Fibroblast of lung (primary cell): Measurements from ENCODE around the gene ZBTB7B. TPM values are rescaled to one million over a fixed set of nuclear protein-coding genes. Genes with fewer than 3 reads are reported as not detected.
A peak's percentile ranks its signal among the peaks of the same experiment; 100 is the strongest.

ENCODE experiments used
- DNase-seq, 2 donors: peaks; one replicate each; pipeline versions ENCODE4 v3.0.0 to v3.0.0-alpha.2; 2010; ENCODE audit warnings: low read depth in 2 of 2
- H2AFZ ChIP-seq: 2 replicates; pipeline ENCODE4 v1.5.1; 2012; ENCODE audit warnings: low read length, control low read depth, inconsistent platforms
- H3K27ac ChIP-seq: 2 replicates; pipeline ENCODE4 v1.5.1; 2011; ENCODE audit warnings: low read length, control low read depth; ENCODE audit not compliant: insufficient read depth
- H3K27me3 ChIP-seq: 2 replicates; pipeline ENCODE4 v1.5.1; 2011; ENCODE audit warnings: mild to moderate bottlenecking, low read length; ENCODE audit not compliant: control insufficient read depth, insufficient read depth
- H3K36me3 ChIP-seq: 2 replicates; pipeline ENCODE4 v1.5.1; 2011; ENCODE audit warnings: low read length; ENCODE audit not compliant: control insufficient read depth, insufficient read depth
- H3K4me1 ChIP-seq: 2 replicates; pipeline ENCODE4 v1.5.1; 2011; ENCODE audit warnings: low read length; ENCODE audit not compliant: control insufficient read depth, insufficient read depth; ENCODE audit errors: extremely low read depth
- H3K4me2 ChIP-seq: 2 replicates; pipeline ENCODE4 v1.5.1; 2011; ENCODE audit warnings: low read length, control low read depth; ENCODE audit not compliant: insufficient read depth; ENCODE audit errors: extremely low read depth
- H3K4me3 ChIP-seq, 4 experiments: fragments of 200-600 bp in 1 of 4; sonication (generic) in 1 of 4; replicated peaks in 1 of 4; 2 replicates each; pipeline ENCODE4 v1.5.1; 2011 to 2016; ENCODE audit warnings: low read length in 4 of 4, low read depth in 3 of 4, mild to moderate bottlenecking in 3 of 4, control low read depth in 2 of 4, inconsistent platforms in 1 of 4, mixed read lengths in 1 of 4; ENCODE audit not compliant: insufficient read depth in 1 of 4; ENCODE audit errors: control extremely low read depth in 1 of 4
- H3K79me2 ChIP-seq: 2 replicates; pipeline ENCODE4 v1.5.1; 2012; ENCODE audit warnings: mild to moderate bottlenecking, low read length, inconsistent platforms; ENCODE audit not compliant: control insufficient read depth, insufficient read depth
- H3K9ac ChIP-seq: 2 replicates; pipeline ENCODE4 v1.5.1; 2011; ENCODE audit warnings: mild to moderate bottlenecking, low read length, control low read depth; ENCODE audit not compliant: insufficient read depth
- H3K9me3 ChIP-seq: 2 replicates; pipeline ENCODE4 v1.5.1; 2012; ENCODE audit warnings: low read depth, low read length; ENCODE audit not compliant: control insufficient read depth, insufficient read depth
- H4K20me1 ChIP-seq: 2 replicates; pipeline ENCODE4 v1.5.1; 2011; ENCODE audit warnings: low read length; ENCODE audit not compliant: control insufficient read depth, insufficient read depth; ENCODE audit errors: extremely low read depth
- CTCF ChIP-seq, 2 donors: IDR thresholded peaks in 1 of 2; conservative IDR thresholded peaks in 1 of 2; 1 replicate in 1 of 2; 2 replicates in 1 of 2; pipeline ENCODE4 v1.5.1; 2011 to 2012; ENCODE audit warnings: low read length in 2 of 2, control low read depth in 1 of 2, inconsistent platforms in 1 of 2, low read depth in 1 of 2, mild to moderate bottlenecking in 1 of 2
- EZH2 ChIP-seq: IDR thresholded peaks from 2 replicates; pipeline ENCODE4 v1.5.1; 2012; ENCODE audit warnings: low read length, control low read depth, mild to moderate bottlenecking; ENCODE audit errors: missing control alignments
- polyA plus RNA-seq, 2 donors: library from polyadenylated mRNA; depleted of rRNA in 1 of 2; stranded (reverse) in 1 of 2; unstranded in 1 of 2; fragments of >200 nt; gene quantifications; 2 replicates each; pipeline ENCODE4 v1.2.1, GENCODE V29; 2011 to 2012; ENCODE audit warnings: missing spikeins in 1 of 2
- total RNA-seq: library from RNA; depleted of rRNA; stranded (reverse); fragments of >200 nt; gene quantifications from 2 replicates; pipeline ENCODE4 v1.2.1, GENCODE V29; 2014

ZBTB7B gene
- total and polyA plus RNA-seq, 2 donors (not counting 1 experiment from before 2014, with no cell fraction given) = 7.0 to 19.3 TPM

- Histone ChIP-seq H3K9me3 (no peaks in the 10 kb centered on the region), H3K27me3 (no peaks in the 10 kb centered on the region), H3K79me2 (peaks cover 11% of the 10 kb centered on the region), H3K4me3 (no peak overlapping the region), H2AFZ (no peak overlapping the region), H3K36me3 (peaks cover 10% of the 10 kb centered on the region), H4K20me1 (no peaks in the 10 kb centered on the region), H3K9ac (no peak overlapping the region), H3K4me1 (peaks cover 16% of the 10 kb centered on the region), H3K27ac (no peak overlapping the region), H3K4me2 (no peak overlapping the region)
- TF ChIP-seq CTCF (conservative IDR thresholded peaks at IDR 0.05 in 1 of 2, IDR thresholded peaks at IDR 0.05 in 1 of 2; ENCODE audit: low read depth in 1 of 2, low read length in 2 of 2) (no peak), EZH2 (no peak)
- no peak for DNase-seq
Observed at GRCh38 chr1:154959426-154959780, 43.2 kb upstream of the ZBTB7B start.

GRCh38 chr1:154960446-154961136 lies 42.0 kb upstream of the ZBTB7B start:
- Histone ChIP-seq H3K9me3 (no peaks in the 10 kb centered on the region), H2AFZ (no peak overlapping the region), H3K27ac (peak overlapping the region; percentile 91), H3K79me2 (peaks cover 13% of the 10 kb centered on the region), H3K4me3 (peak overlapping the region; percentile 76 to 88 (median 80)), H3K4me1 (peaks cover 10% of the 10 kb centered on the region), H3K27me3 (no peaks in the 10 kb centered on the region), H3K4me2 (peak overlapping the region; percentile 98), H3K36me3 (peaks cover 17% of the 10 kb centered on the region), H3K9ac (peak overlapping the region; percentile 25), H4K20me1 (no peaks in the 10 kb centered on the region)
- no peak for DNase-seq
- TF ChIP-seq EZH2 (no peak), CTCF (conservative IDR thresholded peaks at IDR 0.05 in 1 of 2, IDR thresholded peaks at IDR 0.05 in 1 of 2; ENCODE audit: low read depth in 1 of 2, low read length in 2 of 2) (no peak)

- Histone ChIP-seq H3K9ac (peak within 1 kb of the TSS; percentile 97), H4K20me1 (no peaks in the 10 kb centered on the region), H3K79me2 (peaks cover 19% of the 10 kb centered on the region), H3K27ac (peak within 1 kb of the TSS; percentile 91), H3K9me3 (no peaks in the 10 kb centered on the region), H3K4me2 (peak within 1 kb of the TSS; percentile 98), H3K27me3 (no peaks in the 10 kb centered on the region), H3K36me3 (peaks cover 22% of the 10 kb centered on the region), H3K4me1 (peaks cover 8% of the 10 kb centered on the region), H3K4me3 (peak within 1 kb of the TSS; percentile 76 to 88 (median 80)), H2AFZ (peak within 1 kb of the TSS; percentile 42)
- TF ChIP-seq EZH2 = no peak
- peak in 1 of 2 donors; percentile 45 for TF ChIP-seq CTCF (conservative IDR thresholded peaks at IDR 0.05 in 1 of 2, IDR thresholded peaks at IDR 0.05 in 1 of 2; ENCODE audit: low read depth in 1 of 2, low read length in 2 of 2)
- peak; percentile 72 to 80 for DNase-seq
Observed at GRCh38 chr1:154961207-154962155, 41.1 kb upstream of the ZBTB7B start, which contains the start of gene PYGO2. Gene PYGO2 (minus strand): TSS chr1:154961782. CDS start chr1:154961576, 206 bp downstream.
